GM23248 (cell line): ENCODE results near the gene SLC25A39. TPM values are rescaled to one million over a fixed set of nuclear protein-coding genes. Genes with fewer than 3 reads are reported as not detected.
"Not testable (repeated sequence)": the region's sequence is repeated elsewhere in the genome, so short reads cannot be mapped to it uniquely, and the experiment has no call there.

Experiments
- DNase-seq: peaks from one replicate; pipeline ENCODE4 v3.0.0-alpha.2; 2015
- H2AFZ ChIP-seq: fragments of 200-600 bp; sonication (generic); 2 replicates; pipeline ENCODE4 v1.6.1; 2016; ENCODE audit warnings: antibody characterized with exemption
- H3F3A ChIP-seq: fragments of 200-600 bp; sonication (generic); 2 replicates; pipeline ENCODE4 v1.6.1; 2016; ENCODE audit warnings: mild to moderate bottlenecking, antibody characterized with exemption, mixed run types; ENCODE audit not compliant: insufficient read depth
- H3K27ac ChIP-seq: fragments of 200-600 bp; sonication (generic); 2 replicates; pipeline ENCODE4 v1.5.1; 2016; ENCODE audit warnings: mild to moderate bottlenecking
- H3K27me3 ChIP-seq: fragments of 200-600 bp; sonication (generic); replicated peaks from 2 replicates; pipeline ENCODE4 v1.6.1; 2016; ENCODE audit warnings: mild to moderate bottlenecking; ENCODE audit not compliant: insufficient read depth
- H3K36me3 ChIP-seq: fragments of 200-600 bp; sonication (generic); 2 replicates; pipeline ENCODE4 v1.6.1; 2016; ENCODE audit warnings: low read depth, mild to moderate bottlenecking
- H3K4me1 ChIP-seq: fragments of 200-600 bp; sonication (generic); 2 replicates; pipeline ENCODE4 v1.6.1; 2016; ENCODE audit warnings: mild to moderate bottlenecking; ENCODE audit not compliant: insufficient read depth
- H3K4me2 ChIP-seq: fragments of 200-600 bp; sonication (generic); one replicate; pipeline ENCODE4 v1.6.1; 2016; ENCODE audit warnings: mild to moderate bottlenecking; ENCODE audit not compliant: unreplicated experiment
- H3K4me3 ChIP-seq: fragments of 200-600 bp; sonication (generic); 2 replicates; pipeline ENCODE4 v1.5.1; 2016; ENCODE audit warnings: mild to moderate bottlenecking
- H3K79me2 ChIP-seq: fragments of 200-600 bp; sonication (generic); 2 replicates; pipeline ENCODE4 v1.6.1; 2016; ENCODE audit warnings: mild to moderate bottlenecking; ENCODE audit not compliant: insufficient read depth
- H3K9ac ChIP-seq: fragments of 200-600 bp; sonication (generic); 2 replicates; pipeline ENCODE4 v1.6.1; 2016; ENCODE audit warnings: mild to moderate bottlenecking
- H3K9me2 ChIP-seq: fragments of 200-600 bp; sonication (generic); 2 replicates; pipeline ENCODE4 v1.6.1; 2016; ENCODE audit warnings: mixed run types, mild to moderate bottlenecking, moderate library complexity; ENCODE audit not compliant: insufficient read depth
- H3K9me3 ChIP-seq: fragments of 200-600 bp; sonication (generic); one replicate; pipeline ENCODE4 v1.6.1; 2017; ENCODE audit warnings: low read depth
- H4K20me1 ChIP-seq: fragments of 200-600 bp; sonication (generic); 2 replicates; pipeline ENCODE4 v1.6.0; 2016; ENCODE audit not compliant: insufficient read depth
- EZH2 ChIP-seq: fragments of 200-600 bp; sonication (generic); IDR thresholded peaks from 2 replicates; pipeline ENCODE4 v1.6.1; 2018; ENCODE audit warnings: antibody characterized with exemption, mild to moderate bottlenecking; ENCODE audit not compliant: insufficient read depth, poor library complexity, severe bottlenecking
- EZH2phosphoT487 ChIP-seq: fragments of 200-600 bp; sonication (generic); IDR thresholded peaks from 2 replicates; pipeline ENCODE4 v1.6.1; 2018; ENCODE audit warnings: antibody characterized with exemption, moderate library complexity, mild to moderate bottlenecking, low read depth; ENCODE audit not compliant: insufficient read depth
- WGBS, 2 experiments: methylation state at CpG; one replicate each; pipeline ENCODE4 v1.1.6; 2015 to 2017; ENCODE audit warnings: low lambda C conversion rate in 2 of 2, low coverage in 1 of 2; ENCODE audit errors: missing lambda C conversion rate in 2 of 2; 5-methylcytosine and 5-hydroxymethylcytosine counted together
- in situ Hi-C: fragments of 300-500 bp; cut with MboI; formaldehyde crosslinking; loops from 2 replicates; pipeline ENCODE4 v1.15.0; 2020
- polyA plus RNA-seq: library from polyadenylated mRNA; unstranded; fragments of >200 nt; fragmentation: Nextera tagmentation; extraction: Ambion mirVana; gene quantifications from 2 replicates; pipeline ENCODE4 v1.2.1, GENCODE V29; 2016
- total RNA-seq: library from RNA; depleted of rRNA; stranded (reverse); fragments of >200 nt; shearing (Covaris generic); gene quantifications from 2 replicates; pipeline ENCODE4 v1.2.3, GENCODE V29; 2014

Gene SLC25A39
- total and polyA plus RNA-seq, 2 experiments from 2014 or later, result 117 to 118 TPM

GRCh38 chr17:44333371-44333770 is 8.7 kb upstream of the SLC25A39 start:
- no peak for DNase-seq
- Histone ChIP-seq H3K9ac (no peak overlapping the region), H3K79me2 (no peaks in the 10 kb centered on the region), H3K27me3 (no peaks in the 10 kb centered on the region), H3F3A (peaks cover under 1% of the 10 kb centered on the region; the same call in 1 of the 2 replicates), H3K9me2 (no peaks in the 10 kb centered on the region), H2AFZ (no peak overlapping the region), H3K27ac (no peak overlapping the region), H3K4me2 (no peak overlapping the region), H3K36me3 (no peaks in the 10 kb centered on the region), H3K9me3 (no peaks in the 10 kb centered on the region), H3K4me1 (peaks cover 4% of the 10 kb centered on the region; the same call in 1 of the 2 replicates), H4K20me1 (no peaks in the 10 kb centered on the region), H3K4me3 (no peak overlapping the region)
- TF ChIP-seq EZH2phosphoT487 (no peak), EZH2 (no peak)
- in situ Hi-C loops, result no loop called here
- 48 to 58% methylated on average over 5 of the region's 5 CpGs for WGBS, 2 experiments

- Histone ChIP-seq H3K4me2 (no peak overlapping the region), H3K9me3 (no peaks in the 10 kb centered on the region), H3K4me1 (peaks cover 7% of the 10 kb centered on the region; the same call in 1 of the 2 replicates), H3K36me3 (no peaks in the 10 kb centered on the region), H3K9ac (no peak overlapping the region), H2AFZ (no peak overlapping the region), H3K9me2 (no peaks in the 10 kb centered on the region), H3K79me2 (no peaks in the 10 kb centered on the region), H3K4me3 (no peak overlapping the region), H4K20me1 (no peaks in the 10 kb centered on the region), H3F3A (peaks cover 7% of the 10 kb centered on the region; the same call in 1 of the 2 replicates), H3K27me3 (no peaks in the 10 kb centered on the region), H3K27ac (no peak overlapping the region)
- in situ Hi-C loops, result no loop called here
- peak; percentile 72 for DNase-seq
- WGBS, 2 experiments, result 0 to 3% methylated on average over 7 of the region's 7 CpGs
- TF ChIP-seq EZH2phosphoT487 (no peak), EZH2 (no peak)
Observed at GRCh38 chr17:44331249-44331760, 6.7 kb upstream of the SLC25A39 start.

- H3K9me3 ChIP-seq, in situ Hi-C loops, H3K79me2 ChIP-seq, H3K36me3 ChIP-seq, H3K4me3 ChIP-seq, H3K9me2 ChIP-seq, H3K27me3 ChIP-seq, H3K4me2 ChIP-seq, DNase-seq, H4K20me1 ChIP-seq, H3K9ac ChIP-seq, H3K4me1 ChIP-seq, H3K27ac ChIP-seq, H2AFZ ChIP-seq: not testable (repeated sequence)
- WGBS, 2 experiments, result 65 to 68% methylated on average over 5 of the region's 5 CpGs
- H3F3A ChIP-seq, result peaks cover 16% of the 10 kb centered on the region
Observed at GRCh38 chr17:44330263-44330662, 5.6 kb upstream of the SLC25A39 start.

GRCh38 chr17:44329516-44329915 is 4.9 kb upstream of the SLC25A39 start:
- H3K9ac ChIP-seq, H3K36me3 ChIP-seq, H3K27me3 ChIP-seq, H3K79me2 ChIP-seq, H3K9me2 ChIP-seq, H3K27ac ChIP-seq, H4K20me1 ChIP-seq, H2AFZ ChIP-seq, H3K4me3 ChIP-seq, H3K9me3 ChIP-seq, DNase-seq, H3K4me1 ChIP-seq, H3K4me2 ChIP-seq: not testable (repeated sequence)
- in situ Hi-C loops, result loop anchor here (5.0 kb wide), 1 partner anchor 107 kb away; no protein-coding TSS in a partner anchor
- H3F3A ChIP-seq, result peaks cover 16% of the 10 kb centered on the region
- WGBS, 2 experiments, result 73 to 74% methylated on average over 7 of the region's 7 CpGs
